ENCODE measurements around the gene PLSCR2. TPM values are rescaled to one million over a fixed set of nuclear protein-coding genes. Genes with fewer than 3 reads are reported as not detected.

PLSCR2 gene
- total and polyA plus RNA-seq, 9 of the 15 experiments (the other 6 are each of a cell fraction or from before 2014, with no cell fraction given): 0.07 to 0.49 (median 0.25) TPM; not detected in 4

DNA sequence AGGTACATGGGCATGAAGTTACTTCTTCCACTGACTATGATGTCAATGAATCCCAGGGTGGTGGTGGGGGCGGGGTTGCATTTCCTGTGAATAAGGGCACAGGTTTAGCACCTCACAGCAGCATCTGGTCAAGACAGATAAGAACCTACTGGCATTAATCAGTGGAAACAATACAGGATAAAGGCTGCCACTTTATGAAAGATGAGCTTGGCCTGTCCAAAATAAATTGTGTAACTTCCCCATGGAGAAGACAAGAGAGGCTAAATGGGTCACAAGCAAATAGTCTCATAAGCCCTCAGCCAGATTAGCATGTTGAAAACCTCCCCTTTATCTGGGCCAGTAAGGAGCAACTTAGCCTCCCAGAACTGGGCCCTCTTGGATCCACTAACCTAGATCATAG is 27.4 kb upstream of the PLSCR2 start (continued):
- TF ChIP-seq, protein P1, sequence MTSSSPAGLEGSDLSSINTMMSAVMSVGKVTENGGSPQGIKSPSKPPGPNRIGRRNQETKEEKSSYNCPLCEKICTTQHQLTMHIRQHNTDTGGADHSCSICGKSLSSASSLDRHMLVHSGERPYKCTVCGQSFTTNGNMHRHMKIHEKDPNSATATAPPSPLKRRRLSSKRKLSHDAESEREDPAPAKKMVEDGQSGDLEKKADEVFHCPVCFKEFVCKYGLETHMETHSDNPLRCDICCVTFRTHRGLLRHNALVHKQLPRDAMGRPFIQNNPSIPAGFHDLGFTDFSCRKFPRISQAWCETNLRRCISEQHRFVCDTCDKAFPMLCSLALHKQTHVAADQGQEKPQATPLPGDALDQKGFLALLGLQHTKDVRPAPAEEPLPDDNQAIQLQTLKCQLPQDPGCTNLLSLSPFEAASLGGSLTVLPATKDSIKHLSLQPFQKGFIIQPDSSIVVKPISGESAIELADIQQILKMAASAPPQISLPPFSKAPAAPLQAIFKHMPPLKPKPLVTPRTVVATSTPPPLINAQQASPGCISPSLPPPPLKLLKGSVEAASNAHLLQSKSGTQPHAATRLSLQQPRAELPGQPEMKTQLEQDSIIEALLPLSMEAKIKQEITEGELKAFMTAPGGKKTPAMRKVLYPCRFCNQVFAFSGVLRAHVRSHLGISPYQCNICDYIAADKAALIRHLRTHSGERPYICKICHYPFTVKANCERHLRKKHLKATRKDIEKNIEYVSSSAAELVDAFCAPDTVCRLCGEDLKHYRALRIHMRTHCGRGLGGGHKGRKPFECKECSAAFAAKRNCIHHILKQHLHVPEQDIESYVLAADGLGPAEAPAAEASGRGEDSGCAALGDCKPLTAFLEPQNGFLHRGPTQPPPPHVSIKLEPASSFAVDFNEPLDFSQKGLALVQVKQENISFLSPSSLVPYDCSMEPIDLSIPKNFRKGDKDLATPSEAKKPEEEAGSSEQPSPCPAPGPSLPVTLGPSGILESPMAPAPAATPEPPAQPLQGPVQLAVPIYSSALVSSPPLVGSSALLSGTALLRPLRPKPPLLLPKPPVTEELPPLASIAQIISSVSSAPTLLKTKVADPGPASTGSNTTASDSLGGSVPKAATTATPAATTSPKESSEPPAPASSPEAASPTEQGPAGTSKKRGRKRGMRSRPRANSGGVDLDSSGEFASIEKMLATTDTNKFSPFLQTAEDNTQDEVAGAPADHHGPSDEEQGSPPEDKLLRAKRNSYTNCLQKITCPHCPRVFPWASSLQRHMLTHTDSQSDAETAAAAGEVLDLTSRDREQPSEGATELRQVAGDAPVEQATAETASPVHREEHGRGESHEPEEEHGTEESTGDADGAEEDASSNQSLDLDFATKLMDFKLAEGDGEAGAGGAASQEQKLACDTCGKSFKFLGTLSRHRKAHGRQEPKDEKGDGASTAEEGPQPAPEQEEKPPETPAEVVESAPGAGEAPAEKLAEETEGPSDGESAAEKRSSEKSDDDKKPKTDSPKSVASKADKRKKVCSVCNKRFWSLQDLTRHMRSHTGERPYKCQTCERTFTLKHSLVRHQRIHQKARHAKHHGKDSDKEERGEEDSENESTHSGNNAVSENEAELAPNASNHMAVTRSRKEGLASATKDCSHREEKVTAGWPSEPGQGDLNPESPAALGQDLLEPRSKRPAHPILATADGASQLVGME (CRISPR knock-in tag; IDR thresholded peaks at IDR 0.05): no peak
- peak; percentile 89 for TF ChIP-seq HDAC3 (IDR thresholded peaks at IDR 0.05; ENCODE audit: borderline replicate concordance, partially characterized antibody)
- TF ChIP-seq, protein P2, sequence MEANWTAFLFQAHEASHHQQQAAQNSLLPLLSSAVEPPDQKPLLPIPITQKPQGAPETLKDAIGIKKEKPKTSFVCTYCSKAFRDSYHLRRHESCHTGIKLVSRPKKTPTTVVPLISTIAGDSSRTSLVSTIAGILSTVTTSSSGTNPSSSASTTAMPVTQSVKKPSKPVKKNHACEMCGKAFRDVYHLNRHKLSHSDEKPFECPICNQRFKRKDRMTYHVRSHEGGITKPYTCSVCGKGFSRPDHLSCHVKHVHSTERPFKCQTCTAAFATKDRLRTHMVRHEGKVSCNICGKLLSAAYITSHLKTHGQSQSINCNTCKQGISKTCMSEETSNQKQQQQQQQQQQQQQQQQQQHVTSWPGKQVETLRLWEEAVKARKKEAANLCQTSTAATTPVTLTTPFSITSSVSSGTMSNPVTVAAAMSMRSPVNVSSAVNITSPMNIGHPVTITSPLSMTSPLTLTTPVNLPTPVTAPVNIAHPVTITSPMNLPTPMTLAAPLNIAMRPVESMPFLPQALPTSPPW (CRISPR knock-in tag; IDR thresholded peaks at IDR 0.05): peak; percentile 68
- no peak for TF ChIP-seq HSF4 (CRISPR knock-in tag; IDR thresholded peaks at IDR 0.05; ENCODE audit: borderline replicate concordance)
- TF ChIP-seq, protein P3, sequence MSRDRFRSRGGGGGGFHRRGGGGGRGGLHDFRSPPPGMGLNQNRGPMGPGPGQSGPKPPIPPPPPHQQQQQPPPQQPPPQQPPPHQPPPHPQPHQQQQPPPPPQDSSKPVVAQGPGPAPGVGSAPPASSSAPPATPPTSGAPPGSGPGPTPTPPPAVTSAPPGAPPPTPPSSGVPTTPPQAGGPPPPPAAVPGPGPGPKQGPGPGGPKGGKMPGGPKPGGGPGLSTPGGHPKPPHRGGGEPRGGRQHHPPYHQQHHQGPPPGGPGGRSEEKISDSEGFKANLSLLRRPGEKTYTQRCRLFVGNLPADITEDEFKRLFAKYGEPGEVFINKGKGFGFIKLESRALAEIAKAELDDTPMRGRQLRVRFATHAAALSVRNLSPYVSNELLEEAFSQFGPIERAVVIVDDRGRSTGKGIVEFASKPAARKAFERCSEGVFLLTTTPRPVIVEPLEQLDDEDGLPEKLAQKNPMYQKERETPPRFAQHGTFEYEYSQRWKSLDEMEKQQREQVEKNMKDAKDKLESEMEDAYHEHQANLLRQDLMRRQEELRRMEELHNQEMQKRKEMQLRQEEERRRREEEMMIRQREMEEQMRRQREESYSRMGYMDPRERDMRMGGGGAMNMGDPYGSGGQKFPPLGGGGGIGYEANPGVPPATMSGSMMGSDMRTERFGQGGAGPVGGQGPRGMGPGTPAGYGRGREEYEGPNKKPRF (IDR thresholded peaks at IDR 0.05; ENCODE audit: low read depth, low read length): no peak
- TF ChIP-seq ZNF263 (CRISPR knock-in tag; IDR thresholded peaks at IDR 0.05; ENCODE audit: borderline replicate concordance): no peak
- no peak for TF ChIP-seq KDM2B (CRISPR knock-in tag; IDR thresholded peaks at IDR 0.05)
- TF ChIP-seq PHTF2 (CRISPR knock-in tag; IDR thresholded peaks at IDR 0.05): no peak
- no peak for TF ChIP-seq MTF1 (CRISPR knock-in tag; IDR thresholded peaks at IDR 0.05; ENCODE audit: borderline replicate concordance)
- TF ChIP-seq MECOM (CRISPR knock-in tag; IDR thresholded peaks at IDR 0.05): peak; percentile 96
- 0 out of 2 replicates have a peak, but pooled peaks have one; percentile 72 for TF ChIP-seq ZNF584 (CRISPR knock-in tag; IDR thresholded peaks at IDR 0.05; ENCODE audit: low read depth)
- no peak for TF ChIP-seq RBFOX2 (IDR thresholded peaks at IDR 0.05; ENCODE audit: low read depth, low read length)
- TF ChIP-seq ETS2 (tag; IDR thresholded peaks at IDR 0.05; ENCODE audit: borderline replicate concordance, poor library complexity, severe bottlenecking): no peak
- TF ChIP-seq, protein P4, sequence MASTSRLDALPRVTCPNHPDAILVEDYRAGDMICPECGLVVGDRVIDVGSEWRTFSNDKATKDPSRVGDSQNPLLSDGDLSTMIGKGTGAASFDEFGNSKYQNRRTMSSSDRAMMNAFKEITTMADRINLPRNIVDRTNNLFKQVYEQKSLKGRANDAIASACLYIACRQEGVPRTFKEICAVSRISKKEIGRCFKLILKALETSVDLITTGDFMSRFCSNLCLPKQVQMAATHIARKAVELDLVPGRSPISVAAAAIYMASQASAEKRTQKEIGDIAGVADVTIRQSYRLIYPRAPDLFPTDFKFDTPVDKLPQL (IDR thresholded peaks at IDR 0.05; ENCODE audit: extremely low read depth, insufficient read length): no peak
- TF ChIP-seq ZNF143 (CRISPR knock-in tag; IDR thresholded peaks at IDR 0.05): no peak
- no peak for TF ChIP-seq ZNF561 (CRISPR knock-in tag; conservative IDR thresholded peaks at IDR 0.05)
